Right atrium auricular region (tissue), 2 donors: ENCODE results near the gene SCGB1D2. TPM values are rescaled to one million over a fixed set of nuclear protein-coding genes. Genes with fewer than 3 reads are reported as not detected.

ENCODE experiments used
- DNase-seq: peaks from one replicate; pipeline ENCODE4 v3.0.0-alpha.2; 2019; ENCODE audit warnings: low spot score
- H3K27ac ChIP-seq, 2 donors: fragments of 200-600 bp; sonication (generic); 1 replicate in 1 of 2; 2 replicates in 1 of 2; pipeline ENCODE4 v1.5.1; 2016 to 2019
- H3K27me3 ChIP-seq, 2 donors: fragments of 200-600 bp; sonication (generic); one replicate each; pipeline versions ENCODE4 v1.5.1 to v1.6.0; 2017 to 2019
- H3K36me3 ChIP-seq: fragments of 200-600 bp; sonication (generic); one replicate; pipeline ENCODE4 v1.5.1; 2016
- H3K4me1 ChIP-seq, 2 donors: fragments of 200-600 bp; sonication (generic); one replicate each; pipeline versions ENCODE4 v1.5.1 to v1.6.0; 2017 to 2019
- H3K4me3 ChIP-seq, 2 donors: fragments of 200-600 bp; sonication (generic); 1 replicate in 1 of 2; 2 replicates in 1 of 2; pipeline ENCODE4 v1.5.1; 2017 to 2019; ENCODE audit warnings: mild to moderate bottlenecking in 1 of 2, moderate library complexity in 1 of 2
- H3K9me3 ChIP-seq, 2 donors: fragments of 200-600 bp; sonication (generic); one replicate each; pipeline ENCODE4 v1.5.1; 2019
- CTCF ChIP-seq, 2 donors: fragments of 200-600 bp; sonication (generic); IDR thresholded peaks; one replicate each; pipeline ENCODE4 v1.5.1; 2019; ENCODE audit warnings: antibody characterized with exemption in 2 of 2
- total RNA-seq, 2 donors: library from RNA; depleted of rRNA; stranded (reverse); fragments of >200 nt; gene quantifications; one replicate each; pipeline ENCODE4 v1.1.0, GENCODE V29; 2016

Gene SCGB1D2
- total RNA-seq, 2 donors from 2014 or later: not detected

GRCh38 chr11:62245271-62245753 lies 3.3 kb downstream of the SCGB1D2 start:
- H3K27me3 ChIP-seq: no peaks in the 10 kb centered on the region
- no peak for TF ChIP-seq CTCF (IDR thresholded peaks at IDR 0.05)
- no peak overlapping the region for H3K27ac ChIP-seq
- no peak for DNase-seq
- H3K4me3 ChIP-seq: no peak overlapping the region
- peaks cover 0 to 6% of the 10 kb centered on the region in 2 donors for H3K9me3 ChIP-seq
- H3K4me1 ChIP-seq: peaks cover 0 to 5% of the 10 kb centered on the region in 2 donors
- H3K36me3 ChIP-seq: no peaks in the 10 kb centered on the region

GRCh38 chr11:62251698-62252097 lies 9.7 kb downstream of the SCGB1D2 start:
- no peak for DNase-seq
- no peak overlapping the region for H3K4me3 ChIP-seq
- no peak overlapping the region for H3K27ac ChIP-seq
- no peaks in the 10 kb centered on the region for H3K4me1 ChIP-seq
- H3K36me3 ChIP-seq: no peaks in the 10 kb centered on the region
- peaks cover 10 to 44% of the 10 kb centered on the region in 2 donors for H3K9me3 ChIP-seq
- no peaks in the 10 kb centered on the region for H3K27me3 ChIP-seq
- no peak for TF ChIP-seq CTCF (IDR thresholded peaks at IDR 0.05)

- no peak for DNase-seq
- H3K27me3 ChIP-seq: no peaks in the 10 kb centered on the region
- no peak overlapping the region for H3K4me3 ChIP-seq
- no peaks in the 10 kb centered on the region for H3K4me1 ChIP-seq
- TF ChIP-seq CTCF (IDR thresholded peaks at IDR 0.05): no peak
- no peak overlapping the region for H3K27ac ChIP-seq
- peaks cover 10 to 44% of the 10 kb centered on the region in 2 donors for H3K9me3 ChIP-seq
- H3K36me3 ChIP-seq: no peaks in the 10 kb centered on the region
These were observed 12.0 kb downstream of the SCGB1D2 start for GRCh38 chr11:62253999-62254542.

GRCh38 chr11:62256281-62256680 lies 14.2 kb downstream of the SCGB1D2 start:
- Histone ChIP-seq H3K4me1 (no peaks in the 10 kb centered on the region), H3K27me3 (no peaks in the 10 kb centered on the region), H3K9me3 (peaks cover 10 to 28% of the 10 kb centered on the region in 2 donors), H3K27ac (no peak overlapping the region), H3K4me3 (no peak overlapping the region), H3K36me3 (no peaks in the 10 kb centered on the region)
- no peak for DNase-seq
- no peak for TF ChIP-seq CTCF (IDR thresholded peaks at IDR 0.05)

- Histone ChIP-seq H3K36me3 (no peaks in the 10 kb centered on the region), H3K27me3 (no peaks in the 10 kb centered on the region), H3K4me1 (no peaks in the 10 kb centered on the region), H3K27ac (no peak overlapping the region), H3K4me3 (no peak overlapping the region), H3K9me3 (no peaks in the 10 kb centered on the region)
- TF ChIP-seq CTCF (IDR thresholded peaks at IDR 0.05): no peak
- DNase-seq: no peak
These were observed 18.4 kb downstream of the SCGB1D2 start for GRCh38 chr11:62260261-62260953.
